Heart right ventricle (tissue), 16 donors: ENCODE data around the gene TET2. TPM values are rescaled to one million over a fixed set of nuclear protein-coding genes. Genes with fewer than 3 reads are reported as not detected.
"Not testable (repeated sequence)": the region's sequence is repeated elsewhere in the genome, so short reads cannot be mapped to it uniquely, and the experiment has no call there.

Source experiments
- ATAC-seq, 8 donors: fragments of 200-7000 bp; cut with Tn5 transposase; one replicate each; pipeline ENCODE4 v1.9.1; 2020; ENCODE audit warnings: mild to moderate bottlenecking in 8 of 8, moderate library complexity in 8 of 8, moderate number of reproducible peaks in 1 of 8
- DNase-seq, 2 donors: peaks; one replicate each; pipeline ENCODE4 v3.0.0-alpha.2; 2020
- H3K27ac ChIP-seq, 10 donors: fragments of 200-600 bp; sonication (generic) in 2 of 10; one replicate each; pipeline versions ENCODE4 v1.5.0 to v1.8.0; 2020 to 2022; ENCODE audit warnings: mild to moderate bottlenecking in 3 of 10
- H3K27me3 ChIP-seq, 7 donors: fragments of 200-600 bp; one replicate each; pipeline ENCODE4 v1.8.0; 2021 to 2022; ENCODE audit warnings: mild to moderate bottlenecking in 2 of 7
- H3K36me3 ChIP-seq, 9 donors: fragments of 200-600 bp; sonication (generic) in 1 of 9; one replicate each; pipeline versions ENCODE4 v1.5.0 to v1.8.0; 2020 to 2022; ENCODE audit warnings: mild to moderate bottlenecking in 2 of 9
- H3K4me1 ChIP-seq, 9 donors: fragments of 200-600 bp; sonication (generic) in 1 of 9; one replicate each; pipeline versions ENCODE4 v1.5.0 to v1.8.0; 2020 to 2022; ENCODE audit warnings: mild to moderate bottlenecking in 4 of 9
- H3K4me3 ChIP-seq, 10 donors: fragments of 200-600 bp; sonication (generic) in 2 of 10; one replicate each; pipeline versions ENCODE4 v1.5.0 to v1.8.0; 2020 to 2022; ENCODE audit warnings: mild to moderate bottlenecking in 7 of 10, moderate library complexity in 2 of 10
- H3K9me3 ChIP-seq, 11 donors: fragments of 200-600 bp in 10 of 11; sonication (generic) in 2 of 11; one replicate each; pipeline versions ENCODE4 v1.5.0 to v1.8.0; 2013 to 2022; ENCODE audit warnings: mild to moderate bottlenecking in 2 of 11, control low read depth in 1 of 11, moderate library complexity in 1 of 11
- WGBS, 2 donors: extraction: QIAGEN DNeasy Blood & Tissue Kit; methylation state at CpG; one replicate each; pipeline ENCODE4 v1.1.7; 2013; ENCODE audit warnings: inconsistent platforms in 1 of 2; 5-methylcytosine and 5-hydroxymethylcytosine counted together
- intact Hi-C, 10 donors: fragments of 100-400 bp; cut with DNase I; formaldehyde crosslinking; loops; one replicate each; pipeline versions ENCODE4 v1.11.1 to v1.14.2; 2022
- polyA plus RNA-seq, 2 donors: library from polyadenylated mRNA; stranded (reverse); fragments of 200-250 nt; gene quantifications; one replicate each; pipeline ENCODE4 v1.2.3, GENCODE V29; 2013
- total RNA-seq, 10 donors: library from RNA; stranded (reverse); fragmentation: NEBNext Ultra II Directional in 3 of 10; extraction: Animal tissue kit (Norgen Biotek cat#: 25700) in 3 of 10; gene quantifications; one replicate each; pipeline versions ENCODE4 v1.2.1 to v1.2.4, GENCODE V29; 2021 to 2023
- TF ChIP-seq, protein P1 (sequence below), 9 donors: fragments of 200-600 bp; sonication (generic) in 2 of 9; IDR thresholded peaks; one replicate each; pipeline versions ENCODE4 v1.5.0 to v1.8.0; 2021 to 2022; ENCODE audit warnings: antibody characterized with exemption in 9 of 9, mild to moderate bottlenecking in 5 of 9, moderate library complexity in 1 of 9
- donor health status: Arrhythmogenic right ventricular cardiomyopathy.
- donor health status: ischemic (EF 13 %, LVEDD 7.1; RV severe dilation, severe dysfunction).
- donor health status: healthy with polysubstance abuse.
- donor health status: DM: no; HTN: yes; CAD: no.
- donor health status: DM: no; HTN: no; CAD: no.
- donor health status: ischemic (EF 25% LVEDD 6.9; RV normal size, moderate dysfunction).
- donor health status: ischemic (EF 25% LVEDD 5.7; RV mildly dilated, moderate dysfunction).
- donor health status: healthy.
- donor health status: DM: yes; HTN: yes; CAD: no.
- donor health status: Ischemic cardiomyopathy.
- donor health status: ischemic (EF 35%, LVEDD 5.7; RV mildly dilated, moderate dysfunction).
- donor health status: nonischemic (EF 11% LVEDD 7.7; RV severe dilation, severe dysfunction).
- donor health status: DM: yes; HTN: yes; CAD: no.
- donor health status: PGD.
- donor health status: ischemic (EF 29% LVEDD 5.4; RV normal size, mild dysfunction).
- donor health status: nonischemic (EF 23%, LVEDD 6.1; RV moderate dilation, normal function).

TET2 gene
- total and polyA plus RNA-seq, 12 donors, result 1.4 to 20.6 (median 16.8) TPM

DNA sequence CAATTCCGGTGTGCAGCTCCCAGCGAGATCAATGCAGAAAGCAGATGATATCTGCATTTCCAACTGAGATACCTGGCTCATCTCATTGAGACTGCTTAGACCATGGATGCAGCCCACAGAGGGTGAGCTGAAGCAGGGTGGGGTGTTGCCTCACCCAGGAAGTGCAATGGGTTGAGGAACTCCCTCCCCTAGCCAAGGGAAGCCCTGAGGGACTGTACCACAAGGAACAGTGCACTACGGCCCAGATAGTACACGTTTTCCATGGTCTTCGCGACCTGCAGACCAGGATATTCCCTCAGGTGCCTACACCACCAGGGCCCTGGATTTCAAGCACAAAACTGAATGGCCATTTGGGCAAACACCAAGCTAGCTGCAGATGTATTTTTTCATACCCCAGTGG lies 150.0 kb downstream of the TET2 start:
- DNase-seq (no peak), ATAC-seq (no peak)
- TF ChIP-seq, protein P1, sequence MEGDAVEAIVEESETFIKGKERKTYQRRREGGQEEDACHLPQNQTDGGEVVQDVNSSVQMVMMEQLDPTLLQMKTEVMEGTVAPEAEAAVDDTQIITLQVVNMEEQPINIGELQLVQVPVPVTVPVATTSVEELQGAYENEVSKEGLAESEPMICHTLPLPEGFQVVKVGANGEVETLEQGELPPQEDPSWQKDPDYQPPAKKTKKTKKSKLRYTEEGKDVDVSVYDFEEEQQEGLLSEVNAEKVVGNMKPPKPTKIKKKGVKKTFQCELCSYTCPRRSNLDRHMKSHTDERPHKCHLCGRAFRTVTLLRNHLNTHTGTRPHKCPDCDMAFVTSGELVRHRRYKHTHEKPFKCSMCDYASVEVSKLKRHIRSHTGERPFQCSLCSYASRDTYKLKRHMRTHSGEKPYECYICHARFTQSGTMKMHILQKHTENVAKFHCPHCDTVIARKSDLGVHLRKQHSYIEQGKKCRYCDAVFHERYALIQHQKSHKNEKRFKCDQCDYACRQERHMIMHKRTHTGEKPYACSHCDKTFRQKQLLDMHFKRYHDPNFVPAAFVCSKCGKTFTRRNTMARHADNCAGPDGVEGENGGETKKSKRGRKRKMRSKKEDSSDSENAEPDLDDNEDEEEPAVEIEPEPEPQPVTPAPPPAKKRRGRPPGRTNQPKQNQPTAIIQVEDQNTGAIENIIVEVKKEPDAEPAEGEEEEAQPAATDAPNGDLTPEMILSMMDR (IDR thresholded peaks at IDR 0.05), result no peak
- 84 to 87% methylated on average over 6 of the region's 6 CpGs for WGBS, 2 donors
- H3K27me3 ChIP-seq, result no peaks in the 10 kb centered on the region
- H3K27ac ChIP-seq, result no peak overlapping the region
- H3K4me3 ChIP-seq, result no peak overlapping the region
- intact Hi-C loops, result no loop called here
- H3K9me3 ChIP-seq, result peaks cover 0 to 29% (median 0%) of the 10 kb centered on the region in 11 donors
- H3K4me1 ChIP-seq, result peaks cover 0 to 17% (median 0%) of the 10 kb centered on the region in 9 donors
- H3K36me3 ChIP-seq, result no peaks in the 10 kb centered on the region

DNA sequence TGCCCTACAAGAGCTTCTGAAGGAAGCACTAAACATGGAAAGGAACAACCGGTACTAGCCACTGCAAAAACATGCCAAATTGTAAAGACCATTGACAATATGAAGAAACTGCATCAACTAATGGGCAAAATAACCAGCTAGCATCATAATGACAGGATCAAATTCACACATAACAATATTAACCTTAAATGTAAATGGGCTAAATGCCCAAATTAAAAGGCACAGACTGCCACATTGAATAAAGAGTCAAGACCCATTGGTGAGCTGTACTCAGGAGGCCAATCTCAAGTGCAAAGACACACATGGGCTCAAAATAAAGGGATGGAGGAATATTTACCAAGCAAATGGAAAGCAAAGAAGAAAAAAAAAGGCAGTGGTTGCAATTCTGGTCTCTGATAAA lies 152.4 kb downstream of the TET2 start:
- H3K4me1 ChIP-seq, H3K36me3 ChIP-seq, DNase-seq, ATAC-seq, H3K27me3 ChIP-seq, intact Hi-C loops, H3K27ac ChIP-seq, H3K4me3 ChIP-seq: not testable (repeated sequence)
- peaks cover 0 to 46% (median 9%) of the 10 kb centered on the region in 11 donors for H3K9me3 ChIP-seq
- 98 to 100% methylated on average over 1 of the region's 1 CpG for WGBS, 2 donors

DNA sequence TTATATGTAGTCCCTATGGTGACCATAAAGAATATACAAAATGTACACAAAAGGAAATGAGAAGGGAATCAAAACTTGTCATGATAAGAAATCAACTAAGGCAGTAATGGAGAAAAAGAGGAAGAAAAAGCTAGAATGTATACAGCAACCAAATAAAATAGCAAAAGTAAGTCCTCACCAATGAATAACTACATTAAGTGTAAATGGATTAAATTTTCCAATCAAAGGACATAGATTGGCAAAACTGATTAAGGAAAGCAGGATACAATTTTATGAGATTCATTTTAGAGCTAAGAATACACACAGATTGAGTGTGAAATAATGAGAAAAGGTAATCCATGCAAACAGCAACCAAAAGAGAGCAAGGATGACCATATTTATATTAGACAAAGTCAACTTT lies 157.4 kb downstream of the TET2 start:
- no peak overlapping the region for H3K4me3 ChIP-seq
- ATAC-seq (no peak), DNase-seq (no peak)
- intact Hi-C loops, result no loop called here
- H3K27ac ChIP-seq, result no peak overlapping the region
- no peaks in the 10 kb centered on the region for H3K27me3 ChIP-seq
- peaks cover 0 to 18% (median 0%) of the 10 kb centered on the region in 9 donors for H3K4me1 ChIP-seq
- TF ChIP-seq, protein P1 (IDR thresholded peaks at IDR 0.05), result no peak
- peaks cover 0 to 55% (median 16%) of the 10 kb centered on the region in 11 donors for H3K9me3 ChIP-seq
- H3K36me3 ChIP-seq, result no peaks in the 10 kb centered on the region

DNA sequence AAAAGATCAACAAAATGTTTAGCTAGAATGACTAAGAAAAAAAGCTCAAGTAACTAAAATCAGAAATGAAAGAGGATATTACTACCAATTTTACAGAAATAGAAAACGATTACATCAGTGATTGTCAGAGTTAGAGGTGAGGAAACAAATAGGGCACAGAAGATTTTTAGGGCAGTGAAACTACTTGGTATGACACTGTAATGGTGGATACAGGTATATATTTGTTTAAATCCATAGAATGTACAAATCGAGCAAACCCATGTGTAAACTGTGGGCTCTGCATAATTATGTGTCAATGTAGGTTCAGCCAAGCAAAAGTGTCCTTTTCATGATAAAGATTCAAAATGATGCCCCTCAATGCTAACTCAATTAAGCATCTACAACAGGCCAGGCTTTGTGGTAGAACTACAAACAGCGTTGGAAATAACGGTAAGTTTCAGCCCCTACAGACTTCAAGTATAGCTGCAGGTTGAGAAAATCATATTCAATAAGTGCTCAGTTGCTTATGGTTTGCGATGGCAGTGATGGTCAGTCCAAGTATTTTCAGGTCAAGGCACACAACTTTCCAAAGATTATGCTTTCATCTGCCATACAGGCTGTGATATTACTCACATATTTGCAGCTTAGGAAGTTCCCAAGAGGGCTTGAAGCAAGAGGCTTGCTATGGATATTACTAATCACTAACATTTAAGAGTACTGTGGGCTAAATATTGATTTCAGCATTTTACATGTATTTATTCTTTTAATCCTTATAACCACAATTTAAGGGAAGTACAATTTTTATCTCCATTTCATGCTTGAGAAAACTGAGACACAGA lies 158.6 kb downstream of the TET2 start:
- intact Hi-C loops, result no loop called here
- peaks cover 0 to 52% (median 16%) of the 10 kb centered on the region in 11 donors for H3K9me3 ChIP-seq
- ATAC-seq (no peak), DNase-seq (no peak)
- no peaks in the 10 kb centered on the region for H3K36me3 ChIP-seq
- no peak overlapping the region for H3K27ac ChIP-seq
- H3K4me3 ChIP-seq, result no peak overlapping the region
- H3K4me1 ChIP-seq, result peaks cover 0 to 18% (median 0%) of the 10 kb centered on the region in 9 donors
- TF ChIP-seq, protein P1 (IDR thresholded peaks at IDR 0.05), result no peak
- no peaks in the 10 kb centered on the region for H3K27me3 ChIP-seq
- 90 to 91% methylated on average over 5 of the region's 5 CpGs for WGBS, 2 donors
